HG02642 (cell line): Measurements from ENCODE around the gene TSPAN7.

Experiments used
- ATAC-seq: cut with Tn5 transposase; IDR thresholded peaks from one replicate; pipeline ENCODE4 v1.9.1; 2021; ENCODE audit warnings: mild to moderate bottlenecking; ENCODE audit not compliant: unreplicated experiment, poor library complexity

TSPAN7 gene, protein sequence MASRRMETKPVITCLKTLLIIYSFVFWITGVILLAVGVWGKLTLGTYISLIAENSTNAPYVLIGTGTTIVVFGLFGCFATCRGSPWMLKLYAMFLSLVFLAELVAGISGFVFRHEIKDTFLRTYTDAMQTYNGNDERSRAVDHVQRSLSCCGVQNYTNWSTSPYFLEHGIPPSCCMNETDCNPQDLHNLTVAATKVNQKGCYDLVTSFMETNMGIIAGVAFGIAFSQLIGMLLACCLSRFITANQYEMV

GRCh38 chrX:38561126-38561868 lies at the start of gene TSPAN7:
Gene TSPAN7 (plus strand): TSS chrX:38561542. CDS start chrX:38561547, 5 bp downstream.
- ATAC-seq, result peak; percentile 92

DNA sequence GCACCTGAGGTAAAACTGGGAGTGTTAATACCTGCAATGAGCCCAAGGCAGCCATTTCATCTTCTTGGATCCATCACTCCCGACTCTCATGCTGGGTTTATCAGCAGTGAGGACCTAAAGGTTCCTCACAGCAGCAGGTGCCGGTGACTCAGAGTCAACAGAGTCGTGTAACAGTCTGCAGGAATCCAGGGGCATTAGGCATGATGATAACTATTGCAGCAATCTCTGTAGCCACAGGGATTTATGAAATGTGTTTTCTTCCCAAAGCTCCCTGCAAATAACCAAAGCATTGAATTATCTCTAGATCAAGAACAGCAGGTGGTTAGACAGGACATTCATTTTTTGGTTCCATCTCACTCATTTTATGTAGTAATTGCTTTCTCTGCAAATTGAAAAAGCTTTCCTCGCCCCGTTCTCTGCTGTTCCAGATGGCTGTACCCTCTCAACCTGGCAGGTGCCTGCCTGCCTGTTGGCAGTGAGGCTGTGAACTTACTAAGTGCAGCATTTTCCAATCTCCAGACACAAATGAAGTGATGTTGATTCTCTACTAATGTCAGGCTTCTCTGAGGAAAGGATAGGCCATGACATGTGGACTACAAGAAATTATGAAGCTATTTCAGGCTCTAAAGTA lies 48.1 kb upstream of the TSPAN7 start:
- no peak for ATAC-seq

- ATAC-seq, result no peak
These were observed 47.1 kb upstream of the TSPAN7 start for GRCh38 chrX:38514016-38514854.

GRCh38 chrX:38515291-38515690 lies 46.1 kb upstream of the TSPAN7 start:
- ATAC-seq, result no peak

DNA sequence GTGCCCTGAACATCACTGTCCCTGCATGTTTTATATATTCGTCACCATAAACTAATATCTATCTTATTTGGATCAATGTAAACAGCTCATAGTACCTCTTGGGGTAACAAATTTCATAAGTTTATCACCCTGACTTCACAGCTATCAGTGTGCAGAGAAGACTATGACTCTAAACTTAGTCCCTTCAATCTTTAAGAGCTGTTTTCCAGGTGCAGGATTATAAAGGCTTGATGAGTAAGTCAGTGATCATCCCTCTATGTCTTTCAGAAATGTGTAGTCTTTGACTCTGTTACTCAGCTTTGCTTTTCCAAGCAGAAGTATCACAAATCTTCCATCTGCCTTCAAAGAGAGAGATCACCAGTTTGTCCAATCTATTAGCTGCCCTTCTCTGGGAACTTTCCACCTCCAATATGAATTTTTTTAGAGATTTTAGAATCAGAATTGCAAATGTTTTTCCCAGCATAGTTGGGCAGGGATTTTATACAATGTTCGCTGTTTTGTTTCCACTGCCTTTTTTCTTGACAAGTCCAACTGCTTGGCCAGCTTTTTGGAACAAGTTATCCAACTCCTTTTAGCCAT lies 45.1 kb upstream of the TSPAN7 start:
- no peak for ATAC-seq

GRCh38 chrX:38519651-38520050 lies 41.7 kb upstream of the TSPAN7 start:
- no peak for ATAC-seq

DNA sequence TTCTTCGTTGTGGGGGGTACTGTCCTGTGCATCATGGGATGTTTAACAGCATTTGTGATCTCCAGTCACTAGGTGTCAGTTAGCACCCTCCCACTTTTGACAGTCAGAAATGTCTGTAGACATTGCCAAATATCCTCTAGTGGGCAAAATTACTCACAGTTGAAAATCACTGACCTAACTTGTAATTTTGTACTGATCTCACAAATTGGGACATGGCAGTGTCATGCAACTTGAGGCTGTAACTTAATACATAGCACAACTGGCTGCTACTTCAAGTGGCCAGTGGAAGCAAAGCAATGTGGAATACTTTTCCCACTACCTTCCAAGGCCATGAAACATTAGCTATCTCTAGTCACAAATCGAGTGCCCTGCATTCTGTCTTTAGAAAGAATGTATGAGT lies 23.2 kb upstream of the TSPAN7 start:
- ATAC-seq, result no peak

DNA sequence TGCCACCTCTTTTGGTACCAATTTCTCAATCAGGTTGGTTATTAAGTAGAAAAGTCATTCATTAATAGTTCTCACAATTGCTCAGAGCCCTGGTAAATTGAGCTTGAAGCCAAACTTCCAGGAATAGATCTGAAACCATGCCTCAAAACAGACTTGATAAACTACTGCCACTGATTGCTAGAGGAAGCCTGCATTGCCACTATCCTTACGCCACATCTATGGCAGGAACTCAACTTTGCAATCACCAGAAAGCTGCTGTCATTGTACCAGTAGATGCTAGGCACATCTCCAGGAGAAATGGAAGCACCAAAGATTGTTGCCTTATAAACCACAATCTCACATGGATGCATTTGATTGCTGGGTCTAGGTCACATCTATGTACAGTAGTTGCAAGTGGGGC lies 21.6 kb upstream of the TSPAN7 start:
- ATAC-seq, result no peak

DNA sequence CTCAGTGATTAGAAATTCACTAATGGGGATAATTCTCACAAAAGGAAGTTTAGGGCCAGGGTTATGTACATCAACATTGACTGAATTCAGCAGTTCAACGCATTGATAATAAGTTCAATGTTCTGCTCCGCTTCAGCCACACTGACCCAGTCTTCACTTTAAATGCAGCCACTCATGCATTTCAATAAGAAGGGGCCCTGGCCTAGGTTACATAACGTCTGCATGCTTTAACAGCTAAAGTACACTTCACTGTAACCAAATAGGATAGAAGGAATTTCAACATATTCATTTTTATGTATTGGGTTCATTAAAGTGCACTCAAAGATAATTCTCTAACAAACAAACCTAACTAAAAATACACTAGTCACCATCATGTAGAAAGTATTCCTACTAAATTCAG lies 12.8 kb upstream of the TSPAN7 start:
- ATAC-seq, result no peak

DNA sequence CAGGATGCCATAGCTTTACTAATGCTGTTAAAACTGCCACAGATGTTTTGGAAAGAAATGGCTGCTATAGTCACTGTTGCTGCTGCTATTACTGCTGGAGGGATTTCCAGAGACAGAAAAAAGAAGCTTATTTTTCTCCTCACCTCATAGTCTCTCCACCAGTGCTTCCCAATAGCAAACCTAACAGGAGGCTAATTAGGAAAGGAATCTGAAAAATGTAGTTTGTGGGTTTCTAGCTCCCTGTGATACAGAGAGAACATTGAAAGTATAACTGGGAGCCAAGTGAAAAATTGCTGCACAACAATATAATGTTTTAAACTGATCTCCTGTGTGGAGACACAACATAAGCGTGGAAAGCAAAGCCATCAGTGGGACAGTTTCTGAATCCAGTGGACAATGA lies 8.6 kb upstream of the TSPAN7 start:
- ATAC-seq, result no peak

- ATAC-seq, result no peak
These were observed 2.7 kb upstream of the TSPAN7 start for GRCh38 chrX:38558686-38559085.

DNA sequence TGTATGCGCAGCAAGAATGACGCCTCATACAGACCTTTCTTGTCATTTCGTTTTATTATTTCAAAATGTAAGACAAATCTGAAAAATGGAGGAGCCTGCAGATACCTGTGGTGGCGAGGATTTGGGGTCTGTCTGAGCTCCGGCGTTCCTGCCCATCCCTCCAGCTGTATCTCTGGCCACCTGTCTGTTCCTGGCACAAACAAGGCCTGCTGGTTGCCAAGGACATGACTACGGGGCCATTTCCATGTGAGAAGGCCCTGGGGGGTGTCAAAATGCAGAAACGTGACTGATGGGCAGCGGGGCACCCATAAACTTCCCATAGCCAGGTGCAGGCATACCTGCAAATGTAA lies 591 bp upstream of the TSPAN7 start:
- peak; percentile 12 for ATAC-seq

- no peak for ATAC-seq
These were observed 793 bp downstream of the TSPAN7 start for GRCh38 chrX:38561951-38562719.

- no peak for ATAC-seq
These were observed 1.7 kb downstream of the TSPAN7 start for GRCh38 chrX:38563030-38563429.

DNA sequence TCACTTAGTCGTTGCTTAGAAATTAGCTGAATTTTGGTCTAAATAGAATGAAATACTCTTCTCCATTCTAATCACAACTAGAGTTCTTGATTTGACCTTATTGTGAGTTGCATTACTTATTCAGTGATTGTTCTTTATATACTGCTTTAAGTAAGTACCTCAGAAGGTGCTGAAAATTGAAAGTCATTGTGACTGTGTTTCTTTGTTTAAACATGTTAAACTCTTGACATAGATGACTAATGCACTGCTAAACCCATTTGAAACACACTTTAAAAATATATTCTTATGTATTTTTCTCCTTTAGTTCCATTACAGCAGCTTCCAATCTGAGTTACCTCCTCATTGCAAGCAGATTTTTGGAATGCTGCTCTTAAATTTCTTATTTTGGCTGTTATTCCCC lies 9.1 kb downstream of the TSPAN7 start:
- ATAC-seq, result no peak

GRCh38 chrX:38571058-38571457 lies 9.7 kb downstream of the TSPAN7 start:
- ATAC-seq, result no peak

GRCh38 chrX:38574858-38575257 lies 13.5 kb downstream of the TSPAN7 start:
- ATAC-seq, result no peak

DNA sequence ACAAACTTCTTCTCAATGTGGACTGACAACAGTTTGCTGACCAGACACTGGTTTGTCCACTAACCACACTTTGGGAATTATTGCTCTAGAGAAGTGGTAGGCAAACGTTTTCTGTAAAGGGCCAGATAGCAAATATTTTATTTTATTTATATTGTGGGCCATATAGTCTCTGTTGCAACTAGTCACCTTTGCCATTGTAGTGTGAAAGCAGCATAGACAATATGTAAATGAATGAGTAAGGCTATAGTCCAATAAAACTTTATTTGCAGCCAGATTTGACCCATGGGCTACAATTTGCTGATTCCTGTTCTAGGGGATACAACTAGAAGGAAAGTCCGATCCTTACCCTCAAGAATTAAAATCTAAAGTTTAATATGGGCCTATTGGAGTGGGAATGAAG lies 14.5 kb downstream of the TSPAN7 start:
- ATAC-seq, result no peak

- no peak for ATAC-seq
These were observed 16.4 kb downstream of the TSPAN7 start for GRCh38 chrX:38577738-38578137.

- ATAC-seq, result no peak
These were observed 16.8 kb downstream of the TSPAN7 start for GRCh38 chrX:38578167-38578566.
